GM12801 (cell line): ENCODE measurements around the gene SLC66A2.

ENCODE experiments used
- CTCF ChIP-seq: IDR thresholded peaks from one replicate; pipeline ENCODE4 v1.5.1; 2011; ENCODE audit warnings: control low read depth; ENCODE audit not compliant: insufficient read length; ENCODE audit errors: extremely low read depth

Gene SLC66A2

GRCh38 chr18:79853303-79853992 lies 98.0 kb downstream of the SLC66A2 start:
- no peak for TF ChIP-seq CTCF

GRCh38 chr18:79852561-79853302 lies 98.7 kb downstream of the SLC66A2 start:
- no peak for TF ChIP-seq CTCF
